ENCODE results near the gene PID1.

PID1 gene

GRCh38 chr2:229257985-229258384 lies 13.1 kb downstream of the PID1 start:
- DNase-seq = no peak

DNA sequence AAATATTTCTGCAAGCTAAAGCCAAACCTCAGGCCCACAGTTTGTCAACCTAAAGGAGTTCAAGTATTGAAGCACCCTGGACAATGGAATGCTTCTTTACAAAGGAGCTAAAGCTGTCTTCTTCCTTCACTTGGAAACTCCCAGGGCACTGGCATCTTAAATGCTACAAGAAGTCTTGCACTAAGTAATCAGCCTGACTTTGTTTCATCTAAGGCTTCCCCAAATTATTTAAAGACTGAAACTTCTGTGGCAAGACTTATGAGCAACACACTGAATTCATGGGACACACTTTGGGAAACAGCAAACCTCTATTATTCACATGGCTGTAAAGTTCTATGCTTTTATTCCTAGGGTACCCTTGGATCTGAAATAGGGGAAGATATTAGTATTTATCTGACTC lies 14.7 kb downstream of the PID1 start:
- DNase-seq = no peak

DNA sequence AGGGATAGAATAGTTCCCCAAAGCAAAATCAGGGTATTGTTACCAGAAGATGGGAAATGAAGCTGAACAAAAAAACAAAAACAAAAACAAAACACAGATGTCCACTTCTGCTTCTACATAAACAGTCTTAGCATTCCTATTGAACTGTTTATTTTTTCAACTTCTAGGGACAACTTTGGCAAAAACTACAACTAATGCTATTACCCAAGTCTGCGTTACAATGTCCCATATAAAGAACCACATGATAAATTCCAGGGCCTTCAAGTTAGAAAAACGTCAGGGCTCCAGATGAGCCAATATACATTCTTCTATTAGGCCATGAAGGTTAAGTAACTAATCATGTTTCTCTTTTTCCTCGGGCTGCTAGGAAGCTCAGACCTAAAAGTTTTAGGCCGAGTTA lies 16.9 kb downstream of the PID1 start:
- no peak for DNase-seq

DNA sequence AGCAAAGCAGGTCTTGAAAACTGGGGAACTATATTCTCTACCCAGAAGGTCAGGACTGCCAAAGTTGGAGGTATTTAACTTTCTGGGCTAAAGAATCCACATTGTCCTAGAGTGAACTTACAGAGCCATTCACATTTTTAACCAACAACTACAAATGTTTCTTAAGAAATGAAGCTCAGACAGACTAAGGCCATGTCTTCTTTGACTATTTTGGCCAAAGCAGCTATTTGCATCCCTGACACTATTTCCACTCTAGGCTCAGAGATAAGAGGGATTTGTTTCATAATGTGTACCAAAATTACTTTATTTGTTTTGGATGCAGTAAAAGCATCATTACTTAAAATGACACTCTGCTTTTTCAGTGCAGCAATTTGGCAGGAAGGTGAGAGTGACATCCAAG lies 18.1 kb downstream of the PID1 start:
- DNase-seq = no peak

DNA sequence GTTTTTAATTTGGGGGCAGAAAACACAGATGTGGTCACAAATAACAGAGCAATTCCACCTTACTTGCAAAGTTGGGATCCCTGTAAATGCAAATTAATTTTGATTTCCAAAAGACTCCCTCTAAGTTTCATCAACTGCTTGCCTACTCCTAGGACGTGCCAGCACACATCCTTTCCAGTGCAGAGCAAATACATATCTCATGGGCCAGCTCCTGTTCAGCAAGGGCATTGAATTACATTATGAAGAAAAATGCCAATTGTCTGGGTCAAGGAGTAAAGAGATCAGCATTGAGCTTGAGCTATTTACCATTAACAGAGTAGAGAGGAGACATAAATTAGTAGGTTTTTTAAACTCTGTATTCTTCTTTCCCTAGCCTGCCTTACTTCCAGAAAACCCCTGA lies 18.8 kb downstream of the PID1 start:
- DNase-seq = no peak

- DNase-seq = no peak
These were observed 21.6 kb downstream of the PID1 start for GRCh38 chr2:229249536-229249935.

DNA sequence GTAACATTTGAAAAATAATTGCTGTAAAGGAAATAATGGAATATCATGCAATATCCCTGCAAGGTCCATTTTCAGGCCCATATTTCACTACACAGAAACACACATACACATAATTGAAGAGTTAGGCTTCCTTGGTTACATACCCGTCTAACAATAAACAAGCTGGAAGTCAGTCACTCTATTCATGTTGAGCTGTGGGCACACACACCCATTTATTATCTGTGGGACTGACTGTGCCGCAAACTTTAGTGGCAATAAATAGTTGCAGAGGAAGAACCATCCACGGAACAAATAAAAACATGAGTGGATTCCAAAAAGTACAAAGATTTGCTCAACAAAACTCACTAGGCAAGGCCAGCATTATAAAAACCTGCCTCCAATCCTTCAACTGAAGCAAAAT lies 24.8 kb downstream of the PID1 start:
- no peak for DNase-seq

- no peak for DNase-seq
These were observed 26.1 kb downstream of the PID1 start for GRCh38 chr2:229244975-229245374.

DNA sequence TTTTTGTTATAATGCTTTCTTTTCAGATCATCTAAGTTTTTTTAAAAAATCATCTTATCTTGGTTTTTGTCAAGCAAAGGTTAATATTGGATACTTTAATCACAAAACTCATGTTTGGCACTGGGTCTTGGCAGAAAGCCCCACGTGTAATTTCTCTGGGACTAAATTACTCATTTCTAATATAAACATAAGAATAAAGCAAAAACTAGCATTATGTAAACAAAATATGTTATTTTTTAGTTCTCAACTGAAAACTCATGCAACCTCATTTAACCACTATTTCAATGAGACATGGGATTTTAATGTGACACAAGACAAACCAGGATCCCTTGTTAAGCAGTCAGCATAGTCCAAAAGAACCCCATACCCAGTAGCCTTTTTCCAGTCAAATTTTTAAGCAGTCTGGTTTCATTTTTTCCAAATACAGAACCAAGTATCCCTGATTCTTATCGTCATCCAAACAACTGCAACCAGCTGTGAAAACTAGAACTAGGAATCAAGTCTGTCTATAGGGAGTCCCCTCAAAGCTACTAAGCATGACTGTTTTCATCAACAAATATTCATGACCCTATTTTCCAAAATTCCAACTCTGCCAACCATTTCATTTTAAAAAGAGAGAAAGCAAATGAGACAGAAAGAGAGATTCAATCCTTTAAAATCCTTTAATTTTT lies 27.1 kb downstream of the PID1 start:
- DNase-seq = no peak

DNA sequence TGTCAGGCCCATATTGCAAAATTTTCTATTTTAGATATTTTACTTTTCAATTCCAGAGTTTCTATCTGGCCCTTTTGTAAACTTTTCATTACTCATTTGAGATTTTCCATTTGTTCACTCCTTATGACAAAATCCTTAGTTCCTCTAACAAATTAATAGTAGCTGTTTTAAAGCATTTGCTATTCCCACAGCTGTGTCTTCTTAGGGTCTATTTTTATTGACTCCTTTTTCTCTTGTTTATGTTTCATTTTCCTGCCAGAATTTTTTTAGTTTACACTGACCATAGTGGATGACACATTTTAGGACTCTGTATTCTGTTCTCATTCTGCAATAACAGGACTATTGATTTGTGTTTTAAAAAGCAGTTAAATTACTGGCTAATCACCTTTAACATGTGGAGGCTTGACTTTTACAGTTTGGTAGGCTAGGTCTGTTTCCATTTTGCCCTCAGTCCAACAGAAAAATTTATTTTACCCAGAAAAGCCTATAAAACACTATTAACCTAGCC lies 30.0 kb downstream of the PID1 start:
- no peak for DNase-seq

DNA sequence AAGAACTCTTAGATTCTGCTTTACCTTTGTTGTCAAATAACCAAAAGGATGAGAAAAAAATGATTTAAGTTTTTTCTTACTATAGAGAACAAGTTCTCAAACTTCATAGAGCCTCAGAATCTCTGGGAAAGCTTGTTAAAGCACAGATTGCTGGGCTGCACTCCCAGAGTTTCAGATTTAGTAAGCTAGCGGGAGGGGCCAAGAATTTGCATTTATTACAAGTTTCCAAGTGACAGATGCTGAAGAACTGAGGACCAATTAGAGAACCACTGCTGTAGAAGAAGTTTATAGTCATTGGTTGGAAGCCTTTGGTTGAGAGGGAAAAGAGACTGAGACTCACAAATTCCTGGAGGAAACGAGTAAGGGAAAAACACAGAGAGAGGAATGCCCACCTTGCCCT lies 32.1 kb downstream of the PID1 start:
- no peak for DNase-seq

DNA sequence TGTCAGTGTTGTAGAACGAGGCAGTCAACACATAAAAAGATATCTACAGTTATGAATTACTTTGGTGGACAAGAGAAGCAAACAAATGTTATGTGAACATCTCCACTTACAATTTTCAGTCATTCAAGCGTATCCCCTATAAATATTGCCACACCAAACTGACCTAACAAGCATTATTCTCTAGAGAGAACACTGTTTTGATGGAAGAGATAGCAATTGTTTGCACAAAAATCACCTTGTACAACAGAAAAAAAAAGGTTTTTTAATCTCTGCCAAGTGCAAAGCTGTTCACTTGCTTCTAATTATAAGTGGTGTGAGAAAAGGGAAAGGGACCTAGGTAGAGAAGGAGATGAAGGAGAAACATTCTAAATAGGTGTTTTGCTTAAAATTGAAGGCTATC lies 33.8 kb downstream of the PID1 start:
- no peak for DNase-seq

- no peak for DNase-seq
These were observed 35.8 kb downstream of the PID1 start for GRCh38 chr2:229235131-229235914.

- no peak for DNase-seq
These were observed 39.2 kb downstream of the PID1 start for GRCh38 chr2:229231885-229232284.

DNA sequence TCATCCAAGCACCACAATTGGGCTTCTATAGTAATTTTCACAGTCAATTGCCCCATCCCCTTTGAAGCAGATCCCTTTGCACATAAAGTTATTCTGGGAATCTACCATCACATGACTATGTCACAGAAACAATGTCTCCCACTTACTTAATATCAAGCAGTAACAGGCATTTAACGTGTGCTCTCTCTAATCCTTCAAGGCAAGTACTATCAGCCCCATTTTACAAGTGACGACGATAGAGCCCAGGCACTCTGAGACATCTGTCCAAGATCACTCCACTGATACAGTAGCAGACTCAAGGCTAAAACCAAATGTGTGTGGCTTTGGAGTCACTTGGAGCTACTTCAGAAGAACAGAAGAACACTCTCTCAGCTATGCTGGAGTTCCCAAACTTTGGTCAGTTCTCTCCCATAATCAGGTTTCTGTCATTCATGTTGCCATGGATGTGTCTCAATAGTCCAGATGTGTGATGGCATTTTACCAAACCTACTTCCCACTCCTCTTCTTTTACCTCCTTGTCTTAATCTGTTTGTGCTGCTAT lies 39.7 kb downstream of the PID1 start:
- no peak for DNase-seq

DNA sequence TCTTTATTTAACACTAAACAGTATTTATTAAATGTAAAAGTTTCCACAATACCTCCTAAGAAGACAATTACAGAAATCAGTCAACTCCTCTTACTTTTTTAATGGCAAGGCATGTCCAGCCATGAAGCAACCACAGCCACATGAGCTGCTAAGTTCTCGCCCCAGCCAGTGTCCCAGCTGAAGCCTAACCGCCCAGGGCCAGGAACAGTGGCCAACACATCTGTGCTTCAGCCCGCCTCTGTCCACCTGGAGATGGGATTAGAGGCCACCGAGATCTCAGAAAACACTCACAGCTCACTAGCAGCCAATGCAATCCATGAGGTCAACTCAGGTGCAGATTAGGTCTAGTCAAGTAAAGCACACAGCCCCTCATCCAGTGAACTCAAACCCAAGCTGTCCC lies 40.2 kb downstream of the PID1 start:
- DNase-seq = no peak

DNA sequence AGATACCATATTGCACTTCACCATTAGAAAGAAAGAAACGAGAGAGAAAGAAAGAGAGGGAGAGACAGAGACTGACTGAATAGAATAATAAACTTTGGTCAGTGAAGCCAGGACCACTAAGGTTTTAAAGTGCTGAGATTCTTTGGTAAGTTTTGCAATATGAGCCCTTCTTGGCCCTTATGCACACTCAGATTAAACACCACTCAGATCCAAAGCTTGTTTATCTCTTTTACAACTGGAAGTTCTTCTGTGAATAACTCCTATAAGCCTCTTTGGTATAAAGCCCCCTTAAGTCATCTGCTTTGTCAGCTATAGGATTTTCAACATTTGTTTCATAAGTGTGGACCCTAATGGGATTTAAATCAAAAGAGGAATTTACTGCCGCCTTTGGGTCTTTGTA lies 40.8 kb downstream of the PID1 start:
- DNase-seq = no peak

DNA sequence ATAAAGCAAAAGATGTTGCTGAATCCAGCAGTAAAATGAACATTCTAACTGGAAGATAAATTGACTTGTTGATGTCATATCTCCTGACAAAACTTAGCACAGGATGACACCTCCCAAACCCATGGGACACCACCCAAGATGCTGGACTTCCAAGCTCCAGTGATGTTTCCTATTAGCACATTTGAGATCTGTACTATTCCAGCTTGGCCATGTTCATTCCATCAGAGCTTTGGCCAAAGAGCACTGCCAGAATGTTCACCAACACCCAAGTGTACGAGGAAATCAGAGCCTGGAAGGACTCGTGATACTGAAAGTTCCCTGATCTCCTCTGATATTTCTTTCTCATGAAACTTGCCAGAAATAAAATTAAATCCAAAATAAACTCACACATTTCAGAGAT lies 44.7 kb downstream of the PID1 start:
- DNase-seq = no peak

GRCh38 chr2:229223107-229223506 lies 48.0 kb downstream of the PID1 start:
- no peak for DNase-seq

- DNase-seq = no peak
These were observed 49.4 kb downstream of the PID1 start for GRCh38 chr2:229221641-229222040.

- DNase-seq = no peak
These were observed 50.8 kb downstream of the PID1 start for GRCh38 chr2:229220254-229220653.

GRCh38 chr2:229218329-229218921 lies 52.7 kb downstream of the PID1 start:
- no peak for DNase-seq

GRCh38 chr2:229212241-229212640 lies 58.8 kb downstream of the PID1 start:
- no peak for DNase-seq

DNA sequence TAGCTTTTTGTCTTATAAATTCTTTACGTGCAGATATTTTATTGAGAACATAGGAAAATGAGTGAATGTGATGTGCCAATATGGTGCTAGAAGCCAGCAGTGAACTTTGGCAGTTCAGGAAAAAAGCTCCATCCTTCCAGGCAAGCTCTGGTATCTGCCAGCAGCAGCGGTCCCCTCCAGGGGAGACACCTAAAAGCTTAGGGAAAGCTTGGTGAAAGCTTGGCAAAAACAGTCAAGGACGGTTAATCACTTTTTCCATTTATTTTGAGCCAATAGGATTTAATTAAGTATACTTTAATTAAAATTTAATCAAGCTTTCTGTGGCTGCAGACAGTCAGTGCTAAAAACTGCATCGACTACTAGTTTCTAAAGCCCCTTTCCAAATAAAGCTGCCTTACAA lies 60.4 kb downstream of the PID1 start:
- no peak for DNase-seq
